H9 (cell line): Measurements from ENCODE around the gene SCN10A. TPM values are rescaled to one million over a fixed set of nuclear protein-coding genes. Genes with fewer than 3 reads are reported as not detected.

Experiments
- DNase-seq: peaks from one replicate; pipeline ENCODE4 v3.0.0-alpha.2; 2017
- H2AFZ ChIP-seq: one replicate; pipeline ENCODE4 v1.6.1; 2013; ENCODE audit warnings: mild to moderate bottlenecking, low read length, control low read depth, moderate library complexity
- H2AK5ac ChIP-seq: 2 replicates; pipeline ENCODE4 v1.6.1; 2013; ENCODE audit warnings: low read length, control low read depth, mixed read lengths; ENCODE audit not compliant: insufficient read length
- H2BK120ac ChIP-seq: one replicate; pipeline ENCODE4 v1.6.1; 2013; ENCODE audit warnings: low read depth, mild to moderate bottlenecking, low read length, control low read depth, inconsistent platforms; ENCODE audit not compliant: poor library complexity, severe bottlenecking
- H2BK12ac ChIP-seq: 2 replicates; pipeline ENCODE4 v1.6.1; 2013; ENCODE audit warnings: low read length, control low read depth, mixed read lengths, low read depth; ENCODE audit not compliant: insufficient read length
- H2BK15ac ChIP-seq: 2 replicates; pipeline ENCODE4 v1.6.1; 2013; ENCODE audit warnings: low read depth, low read length, control low read depth
- H2BK20ac ChIP-seq: one replicate; pipeline ENCODE4 v1.6.1; 2013; ENCODE audit warnings: low read depth, mild to moderate bottlenecking, low read length, control low read depth, inconsistent platforms; ENCODE audit not compliant: poor library complexity, severe bottlenecking
- H2BK5ac ChIP-seq: 2 replicates; pipeline ENCODE4 v1.6.1; 2013; ENCODE audit warnings: low read length, control low read depth, mixed read lengths; ENCODE audit not compliant: insufficient read length
- H3K14ac ChIP-seq: 2 replicates; pipeline ENCODE4 v1.6.1; 2013; ENCODE audit warnings: low read length, control low read depth; ENCODE audit not compliant: insufficient read depth
- H3K18ac ChIP-seq: 2 replicates; pipeline ENCODE4 v1.6.1; 2013; ENCODE audit warnings: low read depth, mild to moderate bottlenecking, mixed read lengths, low read length, control low read depth; ENCODE audit not compliant: insufficient read length
- H3K23ac ChIP-seq: 2 replicates; pipeline ENCODE4 v1.6.1; 2013; ENCODE audit warnings: low read length, control low read depth, mixed read lengths, low read depth; ENCODE audit not compliant: insufficient read length
- H3K23me2 ChIP-seq: 2 replicates; pipeline ENCODE4 v1.6.1; 2013; ENCODE audit warnings: low read depth, mild to moderate bottlenecking, mixed read lengths, low read length, control low read depth; ENCODE audit not compliant: insufficient read length, poor library complexity, severe bottlenecking
- H3K27ac ChIP-seq: 2 replicates; pipeline ENCODE4 v1.5.1; 2013; ENCODE audit warnings: low read length, control low read depth, mixed read lengths, low read depth; ENCODE audit not compliant: insufficient read length
- H3K27me3 ChIP-seq: 2 replicates; pipeline ENCODE4 v1.6.1; 2013; ENCODE audit warnings: low read length, control low read depth, inconsistent platforms; ENCODE audit not compliant: insufficient read depth
- H3K4ac ChIP-seq: 2 replicates; pipeline ENCODE4 v1.6.1; 2013; ENCODE audit warnings: low read depth, mild to moderate bottlenecking, control low read depth, inconsistent platforms, low read length, moderate library complexity
- H3K4me1 ChIP-seq: 2 replicates; pipeline ENCODE4 v1.6.1; 2013; ENCODE audit warnings: low read length, control low read depth, inconsistent platforms; ENCODE audit not compliant: insufficient read depth
- H3K4me2 ChIP-seq: 2 replicates; pipeline ENCODE4 v1.6.1; 2013; ENCODE audit warnings: low read length, control low read depth, mixed read lengths; ENCODE audit not compliant: insufficient read length, insufficient read depth
- H3K56ac ChIP-seq: 2 replicates; pipeline ENCODE4 v1.6.1; 2013; ENCODE audit warnings: low read depth, mild to moderate bottlenecking, mixed read lengths, low read length, control low read depth; ENCODE audit not compliant: insufficient read length
- H3K79me1 ChIP-seq: 2 replicates; pipeline ENCODE4 v1.6.1; 2013; ENCODE audit warnings: low read depth, mild to moderate bottlenecking, moderate library complexity, low read length, control low read depth, inconsistent platforms; ENCODE audit not compliant: insufficient read depth, poor library complexity, severe bottlenecking
- H3K79me2 ChIP-seq: 2 replicates; pipeline ENCODE4 v1.6.1; 2013; ENCODE audit warnings: low read length, control low read depth, inconsistent platforms; ENCODE audit not compliant: insufficient read depth
- H3K9ac ChIP-seq: 2 replicates; pipeline ENCODE4 v1.6.1; 2013; ENCODE audit warnings: low read length, control low read depth, mixed read lengths; ENCODE audit not compliant: insufficient read length; ENCODE audit errors: extremely low read depth
- H3K9me3 ChIP-seq: one replicate; pipeline ENCODE4 v1.6.1; 2013; ENCODE audit warnings: low read depth, low read length, inconsistent platforms; ENCODE audit not compliant: control insufficient read depth
- H3T11ph ChIP-seq: one replicate; pipeline ENCODE4 v1.6.1; 2013; ENCODE audit warnings: mild to moderate bottlenecking, low read length, control low read depth, inconsistent platforms
- H4K20me1 ChIP-seq: one replicate; pipeline ENCODE4 v1.6.1; 2013; ENCODE audit not compliant: control insufficient read depth, insufficient read length, insufficient read depth
- H4K5ac ChIP-seq: 2 replicates; pipeline ENCODE4 v1.6.1; 2013; ENCODE audit warnings: low read depth, mild to moderate bottlenecking, mixed read lengths, low read length, control low read depth; ENCODE audit not compliant: insufficient read length
- H4K8ac ChIP-seq: replicated peaks from 2 replicates; pipeline ENCODE4 v1.6.1; 2013; ENCODE audit warnings: low read length, control low read depth, mixed read lengths, low read depth; ENCODE audit not compliant: insufficient read length
- H4K91ac ChIP-seq: 2 replicates; pipeline ENCODE4 v1.6.1; 2013; ENCODE audit warnings: low read depth, mild to moderate bottlenecking, moderate library complexity, mixed read lengths, low read length, control low read depth; ENCODE audit not compliant: insufficient read length
- H3K27ac Mint-ChIP-seq, 3 experiments: 2 replicates in 2 of 3; 3 replicates in 1 of 3; pipeline ENCODE4 v1.8.0; 2020 to 2021; ENCODE audit warnings: mixed read lengths in 3 of 3, mild to moderate bottlenecking in 1 of 3, moderate library complexity in 1 of 3
- H3K27me3 Mint-ChIP-seq: 2 replicates; pipeline ENCODE4 v1.8.0; 2021; ENCODE audit warnings: low read depth, mild to moderate bottlenecking, moderate library complexity, mixed read lengths
- H3K36me3 Mint-ChIP-seq, 3 experiments: 2 replicates in 2 of 3; 3 replicates in 1 of 3; pipeline ENCODE4 v1.8.0; 2020 to 2021; ENCODE audit warnings: low read depth in 3 of 3, mixed read lengths in 3 of 3; ENCODE audit not compliant: insufficient read depth in 1 of 3
- H3K4me1 Mint-ChIP-seq, 2 experiments: 2 replicates each; pipeline ENCODE4 v1.8.0; 2020; ENCODE audit warnings: mixed read lengths in 2 of 2
- H3K4me3 Mint-ChIP-seq, 2 experiments: 2 replicates in 1 of 2; 3 replicates in 1 of 2; pipeline ENCODE4 v1.8.0; 2020 to 2021; ENCODE audit warnings: mild to moderate bottlenecking in 2 of 2, mixed read lengths in 2 of 2, moderate library complexity in 1 of 2
- H3K9me3 Mint-ChIP-seq, 2 experiments: 2 replicates in 1 of 2; 3 replicates in 1 of 2; pipeline ENCODE4 v1.8.0; 2020; ENCODE audit warnings: mild to moderate bottlenecking in 2 of 2, mixed read lengths in 2 of 2, moderate library complexity in 1 of 2
- CTCF ChIP-seq: fragments of 200-600 bp; sonication (generic); conservative IDR thresholded peaks from 3 replicates; pipeline ENCODE4 v1.8.0; 2021; ENCODE audit warnings: antibody characterized with exemption, mild to moderate bottlenecking
- WGBS: extraction: QIAGEN DNeasy Blood & Tissue Kit; methylation state at CpG from one replicate; pipeline ENCODE4 v1.1.7; 2013; ENCODE audit warnings: missing lambda C conversion rate, low lambda C conversion rate, mixed read lengths; ENCODE audit not compliant: insufficient read length; ENCODE audit errors: extremely low coverage; 5-methylcytosine and 5-hydroxymethylcytosine counted together
- total RNA-seq: library from RNA; stranded (reverse); gene quantifications from 2 replicates; pipeline ENCODE4 v1.2.1, GENCODE V29; 2021

The SCN10A gene
- total RNA-seq, 1 experiment from 2014 or later = not detected

- no peak overlapping the region for H2BK120ac ChIP-seq
- H3K9ac ChIP-seq = no peak overlapping the region
- H3K18ac ChIP-seq = no peak overlapping the region
- H3K27me3 Mint-ChIP-seq = peaks cover 22% of the 10 kb centered on the region
- DNase-seq = no peak
- no peaks in the 10 kb centered on the region for H3K36me3 Mint-ChIP-seq
- no peak overlapping the region for H3K4me2 ChIP-seq
- no peak overlapping the region for H3K27ac Mint-ChIP-seq
- H3K79me1 ChIP-seq = no peaks in the 10 kb centered on the region
- H3K23me2 ChIP-seq = no peaks in the 10 kb centered on the region
- H2BK5ac ChIP-seq = no peak overlapping the region
- peaks cover 21 to 25% of the 10 kb centered on the region in 2 experiments for H3K4me1 Mint-ChIP-seq
- no peak overlapping the region for H3T11ph ChIP-seq
- no peaks in the 10 kb centered on the region for H3K27me3 ChIP-seq
- no peak overlapping the region for H3K23ac ChIP-seq
- H2AK5ac ChIP-seq = no peak overlapping the region
- no peak overlapping the region for H4K91ac ChIP-seq
- H3K4ac ChIP-seq = no peak overlapping the region
- no peak overlapping the region for H3K14ac ChIP-seq
- 100% methylated on average over 1 of the region's 5 CpGs for WGBS
- no peaks in the 10 kb centered on the region for H3K4me1 ChIP-seq
- H3K56ac ChIP-seq = no peak overlapping the region
- no peak for TF ChIP-seq CTCF
- no peaks in the 10 kb centered on the region; a peak in 1 of 5 replicates for H3K9me3 Mint-ChIP-seq
- H3K79me2 ChIP-seq = no peaks in the 10 kb centered on the region
- H3K27ac ChIP-seq = no peak overlapping the region
- no peaks in the 10 kb centered on the region for H3K9me3 ChIP-seq
- H4K5ac ChIP-seq = no peak overlapping the region
- no peak overlapping the region for H2BK15ac ChIP-seq
- no peak overlapping the region for H3K4me3 Mint-ChIP-seq
- no peaks in the 10 kb centered on the region for H4K20me1 ChIP-seq
- H2AFZ ChIP-seq = no peak overlapping the region
- no peak overlapping the region for H2BK12ac ChIP-seq
- no peak overlapping the region for H4K8ac ChIP-seq
- H2BK20ac ChIP-seq = no peak overlapping the region
Observed at GRCh38 chr3:38717355-38718240, 98.4 kb downstream of the SCN10A start.
